WTC11 (cell line): ENCODE results near the gene MAMDC2. TPM values are rescaled to one million over a fixed set of nuclear protein-coding genes. Genes with fewer than 3 reads are reported as not detected.

ENCODE experiments used
- CREM ChIP-seq: sonication (generic); formaldehyde crosslinking; IDR thresholded peaks from 2 replicates; pipeline ENCODE4 v1.8.1; 2022; ENCODE audit warnings: mild to moderate bottlenecking, missing genetic modification reagents, moderate library complexity
- E2F4 ChIP-seq: sonication (generic); formaldehyde crosslinking; IDR thresholded peaks from 2 replicates; pipeline ENCODE4 v1.8.1; 2022; ENCODE audit warnings: low read depth, mild to moderate bottlenecking, moderate library complexity, missing genetic modification reagents, borderline replicate concordance
- ETV6 ChIP-seq: sonication (generic); formaldehyde crosslinking; IDR thresholded peaks from 2 replicates; pipeline ENCODE4 v1.8.1; 2022; ENCODE audit warnings: mild to moderate bottlenecking, missing genetic modification reagents
- HMGXB4 ChIP-seq: sonication (generic); formaldehyde crosslinking; IDR thresholded peaks from 2 replicates; pipeline ENCODE4 v1.8.1; 2023; ENCODE audit warnings: mild to moderate bottlenecking, moderate library complexity, missing genetic modification reagents
- KAT7 ChIP-seq: sonication (generic); formaldehyde crosslinking; IDR thresholded peaks from 2 replicates; pipeline ENCODE4 v1.8.1; 2023; ENCODE audit warnings: missing genetic modification reagents, mild to moderate bottlenecking, borderline replicate concordance
- MYBL2 ChIP-seq: sonication (generic); formaldehyde crosslinking; IDR thresholded peaks from 2 replicates; pipeline ENCODE4 v1.8.1; 2023; ENCODE audit warnings: mild to moderate bottlenecking, moderate library complexity, missing genetic modification reagents
- RORB ChIP-seq: fragments of 250-450 bp; sonication (Bioruptor Pico); IDR thresholded peaks from 2 replicates; pipeline ENCODE4 v1.9.0; 2021; ENCODE audit warnings: mild to moderate bottlenecking
- TEAD1 ChIP-seq: sonication (generic); formaldehyde crosslinking; IDR thresholded peaks from 2 replicates; pipeline ENCODE4 v1.8.0; 2022; ENCODE audit warnings: mild to moderate bottlenecking, missing genetic modification reagents
- ZNF121 ChIP-seq: sonication (generic); formaldehyde crosslinking; IDR thresholded peaks from 2 replicates; pipeline ENCODE4 v1.8.0; 2023; ENCODE audit warnings: missing genetic modification reagents
- ZNF138 ChIP-seq: sonication (generic); formaldehyde crosslinking; conservative IDR thresholded peaks from 2 replicates; pipeline ENCODE4 v1.8.1; 2022; ENCODE audit warnings: mild to moderate bottlenecking, moderate library complexity, missing genetic modification reagents
- total RNA-seq: library from RNA; stranded (reverse); gene quantifications from 3 replicates; pipeline ENCODE4 v1.2.3, GENCODE V29; 2021
- TF ChIP-seq, protein P1 (sequence below): sonication (generic); formaldehyde crosslinking; IDR thresholded peaks from 2 replicates; pipeline ENCODE4 v1.8.1; 2022; ENCODE audit warnings: mild to moderate bottlenecking, moderate library complexity, missing genetic modification reagents
- TF ChIP-seq, protein P2 (sequence below): fragments of 250-450 bp; sonication (Bioruptor Pico); IDR thresholded peaks from 2 replicates; pipeline ENCODE4 v1.9.0; 2021; ENCODE audit warnings: mild to moderate bottlenecking, borderline replicate concordance
- TF ChIP-seq, protein P3 (sequence below): sonication (generic); formaldehyde crosslinking; IDR thresholded peaks from 2 replicates; pipeline ENCODE4 v1.8.1; 2023; ENCODE audit warnings: mild to moderate bottlenecking, missing genetic modification reagents, moderate library complexity
- TF ChIP-seq, protein P4 (sequence below): fragments of 250-450 bp; sonication (Bioruptor Pico); IDR thresholded peaks from 2 replicates; pipeline ENCODE4 v2.1.2; 2022; ENCODE audit warnings: mild to moderate bottlenecking, moderate library complexity
- TF ChIP-seq, protein P5 (sequence below): sonication (generic); formaldehyde crosslinking; conservative IDR thresholded peaks from 2 replicates; pipeline ENCODE4 v1.8.1; 2023; ENCODE audit warnings: mild to moderate bottlenecking, low read depth, missing genetic modification reagents, moderate library complexity
- TF ChIP-seq, protein P6 (sequence below): sonication (generic); formaldehyde crosslinking; IDR thresholded peaks from 2 replicates; pipeline ENCODE4 v1.8.1; 2023; ENCODE audit warnings: mild to moderate bottlenecking, missing genetic modification reagents, borderline replicate concordance

MAMDC2 gene
- total RNA-seq, 1 experiment from 2014 or later, result 6.0 TPM

GRCh38 chr9:70258692-70259511, 215.3 kb downstream of the MAMDC2 start, which contains the start of gene SMC5 (continued):
- peak; percentile 71; the same call in 1 of the 2 replicates for TF ChIP-seq KAT7 (CRISPR knock-in tag)
- TF ChIP-seq, protein P1, sequence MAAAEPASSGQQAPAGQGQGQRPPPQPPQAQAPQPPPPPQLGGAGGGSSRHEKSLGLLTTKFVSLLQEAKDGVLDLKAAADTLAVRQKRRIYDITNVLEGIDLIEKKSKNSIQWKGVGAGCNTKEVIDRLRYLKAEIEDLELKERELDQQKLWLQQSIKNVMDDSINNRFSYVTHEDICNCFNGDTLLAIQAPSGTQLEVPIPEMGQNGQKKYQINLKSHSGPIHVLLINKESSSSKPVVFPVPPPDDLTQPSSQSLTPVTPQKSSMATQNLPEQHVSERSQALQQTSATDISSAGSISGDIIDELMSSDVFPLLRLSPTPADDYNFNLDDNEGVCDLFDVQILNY (CRISPR knock-in tag), result peak; percentile 98
- no peak for TF ChIP-seq ZNF138 (CRISPR knock-in tag)
- TF ChIP-seq, protein P2, sequence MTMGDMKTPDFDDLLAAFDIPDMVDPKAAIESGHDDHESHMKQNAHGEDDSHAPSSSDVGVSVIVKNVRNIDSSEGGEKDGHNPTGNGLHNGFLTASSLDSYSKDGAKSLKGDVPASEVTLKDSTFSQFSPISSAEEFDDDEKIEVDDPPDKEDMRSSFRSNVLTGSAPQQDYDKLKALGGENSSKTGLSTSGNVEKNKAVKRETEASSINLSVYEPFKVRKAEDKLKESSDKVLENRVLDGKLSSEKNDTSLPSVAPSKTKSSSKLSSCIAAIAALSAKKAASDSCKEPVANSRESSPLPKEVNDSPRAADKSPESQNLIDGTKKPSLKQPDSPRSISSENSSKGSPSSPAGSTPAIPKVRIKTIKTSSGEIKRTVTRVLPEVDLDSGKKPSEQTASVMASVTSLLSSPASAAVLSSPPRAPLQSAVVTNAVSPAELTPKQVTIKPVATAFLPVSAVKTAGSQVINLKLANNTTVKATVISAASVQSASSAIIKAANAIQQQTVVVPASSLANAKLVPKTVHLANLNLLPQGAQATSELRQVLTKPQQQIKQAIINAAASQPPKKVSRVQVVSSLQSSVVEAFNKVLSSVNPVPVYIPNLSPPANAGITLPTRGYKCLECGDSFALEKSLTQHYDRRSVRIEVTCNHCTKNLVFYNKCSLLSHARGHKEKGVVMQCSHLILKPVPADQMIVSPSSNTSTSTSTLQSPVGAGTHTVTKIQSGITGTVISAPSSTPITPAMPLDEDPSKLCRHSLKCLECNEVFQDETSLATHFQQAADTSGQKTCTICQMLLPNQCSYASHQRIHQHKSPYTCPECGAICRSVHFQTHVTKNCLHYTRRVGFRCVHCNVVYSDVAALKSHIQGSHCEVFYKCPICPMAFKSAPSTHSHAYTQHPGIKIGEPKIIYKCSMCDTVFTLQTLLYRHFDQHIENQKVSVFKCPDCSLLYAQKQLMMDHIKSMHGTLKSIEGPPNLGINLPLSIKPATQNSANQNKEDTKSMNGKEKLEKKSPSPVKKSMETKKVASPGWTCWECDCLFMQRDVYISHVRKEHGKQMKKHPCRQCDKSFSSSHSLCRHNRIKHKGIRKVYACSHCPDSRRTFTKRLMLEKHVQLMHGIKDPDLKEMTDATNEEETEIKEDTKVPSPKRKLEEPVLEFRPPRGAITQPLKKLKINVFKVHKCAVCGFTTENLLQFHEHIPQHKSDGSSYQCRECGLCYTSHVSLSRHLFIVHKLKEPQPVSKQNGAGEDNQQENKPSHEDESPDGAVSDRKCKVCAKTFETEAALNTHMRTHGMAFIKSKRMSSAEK (CRISPR knock-in tag), result no peak
- TF ChIP-seq, protein P3, sequence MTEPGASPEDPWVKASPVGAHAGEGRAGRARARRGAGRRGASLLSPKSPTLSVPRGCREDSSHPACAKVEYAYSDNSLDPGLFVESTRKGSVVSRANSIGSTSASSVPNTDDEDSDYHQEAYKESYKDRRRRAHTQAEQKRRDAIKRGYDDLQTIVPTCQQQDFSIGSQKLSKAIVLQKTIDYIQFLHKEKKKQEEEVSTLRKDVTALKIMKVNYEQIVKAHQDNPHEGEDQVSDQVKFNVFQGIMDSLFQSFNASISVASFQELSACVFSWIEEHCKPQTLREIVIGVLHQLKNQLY (CRISPR knock-in tag), result no peak
- peak; percentile 74 for TF ChIP-seq HMGXB4 (CRISPR knock-in tag)
- TF ChIP-seq MYBL2 (CRISPR knock-in tag), result peak; percentile 81; the same call in 1 of the 2 replicates
- TF ChIP-seq, protein P4, sequence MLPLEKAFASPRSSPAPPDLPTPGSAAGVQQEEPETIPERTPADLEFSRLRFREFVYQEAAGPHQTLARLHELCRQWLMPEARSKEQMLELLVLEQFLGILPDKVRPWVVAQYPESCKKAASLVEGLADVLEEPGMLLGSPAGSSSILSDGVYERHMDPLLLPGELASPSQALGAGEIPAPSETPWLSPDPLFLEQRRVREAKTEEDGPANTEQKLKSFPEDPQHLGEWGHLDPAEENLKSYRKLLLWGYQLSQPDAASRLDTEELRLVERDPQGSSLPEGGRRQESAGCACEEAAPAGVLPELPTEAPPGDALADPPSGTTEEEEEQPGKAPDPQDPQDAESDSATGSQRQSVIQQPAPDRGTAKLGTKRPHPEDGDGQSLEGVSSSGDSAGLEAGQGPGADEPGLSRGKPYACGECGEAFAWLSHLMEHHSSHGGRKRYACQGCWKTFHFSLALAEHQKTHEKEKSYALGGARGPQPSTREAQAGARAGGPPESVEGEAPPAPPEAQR (CRISPR knock-in tag), result no peak
- peak; percentile 82; the same call in 1 of the 2 replicates for TF ChIP-seq CREM (CRISPR knock-in tag)
- TF ChIP-seq, protein P5, sequence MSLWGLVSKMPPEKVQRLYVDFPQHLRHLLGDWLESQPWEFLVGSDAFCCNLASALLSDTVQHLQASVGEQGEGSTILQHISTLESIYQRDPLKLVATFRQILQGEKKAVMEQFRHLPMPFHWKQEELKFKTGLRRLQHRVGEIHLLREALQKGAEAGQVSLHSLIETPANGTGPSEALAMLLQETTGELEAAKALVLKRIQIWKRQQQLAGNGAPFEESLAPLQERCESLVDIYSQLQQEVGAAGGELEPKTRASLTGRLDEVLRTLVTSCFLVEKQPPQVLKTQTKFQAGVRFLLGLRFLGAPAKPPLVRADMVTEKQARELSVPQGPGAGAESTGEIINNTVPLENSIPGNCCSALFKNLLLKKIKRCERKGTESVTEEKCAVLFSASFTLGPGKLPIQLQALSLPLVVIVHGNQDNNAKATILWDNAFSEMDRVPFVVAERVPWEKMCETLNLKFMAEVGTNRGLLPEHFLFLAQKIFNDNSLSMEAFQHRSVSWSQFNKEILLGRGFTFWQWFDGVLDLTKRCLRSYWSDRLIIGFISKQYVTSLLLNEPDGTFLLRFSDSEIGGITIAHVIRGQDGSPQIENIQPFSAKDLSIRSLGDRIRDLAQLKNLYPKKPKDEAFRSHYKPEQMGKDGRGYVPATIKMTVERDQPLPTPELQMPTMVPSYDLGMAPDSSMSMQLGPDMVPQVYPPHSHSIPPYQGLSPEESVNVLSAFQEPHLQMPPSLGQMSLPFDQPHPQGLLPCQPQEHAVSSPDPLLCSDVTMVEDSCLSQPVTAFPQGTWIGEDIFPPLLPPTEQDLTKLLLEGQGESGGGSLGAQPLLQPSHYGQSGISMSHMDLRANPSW, result no peak
- TF ChIP-seq E2F4 (CRISPR knock-in tag), result peak; percentile 87
- TF ChIP-seq TEAD1, result no peak; the same call in 1 of the 2 replicates
- TF ChIP-seq, protein P6, sequence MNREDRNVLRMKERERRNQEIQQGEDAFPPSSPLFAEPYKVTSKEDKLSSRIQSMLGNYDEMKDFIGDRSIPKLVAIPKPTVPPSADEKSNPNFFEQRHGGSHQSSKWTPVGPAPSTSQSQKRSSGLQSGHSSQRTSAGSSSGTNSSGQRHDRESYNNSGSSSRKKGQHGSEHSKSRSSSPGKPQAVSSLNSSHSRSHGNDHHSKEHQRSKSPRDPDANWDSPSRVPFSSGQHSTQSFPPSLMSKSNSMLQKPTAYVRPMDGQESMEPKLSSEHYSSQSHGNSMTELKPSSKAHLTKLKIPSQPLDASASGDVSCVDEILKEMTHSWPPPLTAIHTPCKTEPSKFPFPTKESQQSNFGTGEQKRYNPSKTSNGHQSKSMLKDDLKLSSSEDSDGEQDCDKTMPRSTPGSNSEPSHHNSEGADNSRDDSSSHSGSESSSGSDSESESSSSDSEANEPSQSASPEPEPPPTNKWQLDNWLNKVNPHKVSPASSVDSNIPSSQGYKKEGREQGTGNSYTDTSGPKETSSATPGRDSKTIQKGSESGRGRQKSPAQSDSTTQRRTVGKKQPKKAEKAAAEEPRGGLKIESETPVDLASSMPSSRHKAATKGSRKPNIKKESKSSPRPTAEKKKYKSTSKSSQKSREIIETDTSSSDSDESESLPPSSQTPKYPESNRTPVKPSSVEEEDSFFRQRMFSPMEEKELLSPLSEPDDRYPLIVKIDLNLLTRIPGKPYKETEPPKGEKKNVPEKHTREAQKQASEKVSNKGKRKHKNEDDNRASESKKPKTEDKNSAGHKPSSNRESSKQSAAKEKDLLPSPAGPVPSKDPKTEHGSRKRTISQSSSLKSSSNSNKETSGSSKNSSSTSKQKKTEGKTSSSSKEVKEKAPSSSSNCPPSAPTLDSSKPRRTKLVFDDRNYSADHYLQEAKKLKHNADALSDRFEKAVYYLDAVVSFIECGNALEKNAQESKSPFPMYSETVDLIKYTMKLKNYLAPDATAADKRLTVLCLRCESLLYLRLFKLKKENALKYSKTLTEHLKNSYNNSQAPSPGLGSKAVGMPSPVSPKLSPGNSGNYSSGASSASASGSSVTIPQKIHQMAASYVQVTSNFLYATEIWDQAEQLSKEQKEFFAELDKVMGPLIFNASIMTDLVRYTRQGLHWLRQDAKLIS (CRISPR knock-in tag), result no peak
- no peak for TF ChIP-seq ZNF121 (CRISPR knock-in tag)
- no peak for TF ChIP-seq RORB (CRISPR knock-in tag)
- TF ChIP-seq ETV6 (CRISPR knock-in tag), result peak; percentile 82
